ENCODE data around the gene EML4. TPM values are rescaled to one million over a fixed set of nuclear protein-coding genes. Genes with fewer than 3 reads are reported as not detected.

EML4 gene
- total RNA-seq, 4 donors from 2014 or later, result 3.0 to 5.0 (median 4.6) TPM

DNA sequence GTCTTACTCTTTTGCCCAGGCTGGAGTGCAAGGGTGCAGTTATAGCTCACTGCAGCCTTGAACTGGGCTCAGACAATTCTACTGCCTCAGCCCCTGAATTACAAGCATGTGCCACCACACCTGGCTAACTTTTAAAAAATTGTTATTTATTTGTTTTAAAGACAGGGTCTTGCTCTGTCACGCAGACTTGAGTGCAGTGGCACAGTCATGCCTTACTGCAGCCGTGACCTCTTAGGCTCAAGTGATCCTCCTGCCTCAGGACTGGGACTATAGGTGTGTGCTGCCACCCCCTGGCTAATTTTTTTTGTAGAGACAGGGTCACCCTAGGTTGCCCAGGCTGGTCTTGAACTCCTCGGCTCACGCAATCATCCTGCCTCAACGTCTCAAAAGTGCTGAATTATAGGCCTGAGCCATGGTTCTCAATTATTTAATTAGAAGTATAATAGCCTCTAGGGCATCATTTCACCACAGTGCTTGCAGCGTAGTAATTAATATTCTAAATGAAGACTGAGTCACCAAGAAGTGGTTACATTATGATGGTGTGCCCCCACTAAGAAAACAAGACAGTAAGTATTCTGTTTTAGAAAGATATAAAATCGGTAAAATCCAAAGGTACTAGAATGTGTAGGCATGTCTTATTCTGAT is 69.6 kb downstream of the EML4 start:
- Histone ChIP-seq H3K27ac (no peak overlapping the region), H3K27me3 (no peaks in the 10 kb centered on the region), H3K9me3 (no peaks in the 10 kb centered on the region), H3K4me1 (no peaks in the 10 kb centered on the region), H3K4me3 (no peak overlapping the region), H3K36me3 (no peaks in the 10 kb centered on the region)
- DNase-seq (peak in 1 of 2 donors; percentile 15), ATAC-seq (peak in 1 of 2 donors; percentile 73)
- intact Hi-C loops (cut with DNase I; ENCODE audit: low total_unique reads), result loop anchor here (1.0 kb wide), 1 partner anchor 142 kb away; no protein-coding TSS in a partner anchor
- no peak for TF ChIP-seq POLR2A (IDR thresholded peaks at IDR 0.05)
- TF ChIP-seq, protein P1, sequence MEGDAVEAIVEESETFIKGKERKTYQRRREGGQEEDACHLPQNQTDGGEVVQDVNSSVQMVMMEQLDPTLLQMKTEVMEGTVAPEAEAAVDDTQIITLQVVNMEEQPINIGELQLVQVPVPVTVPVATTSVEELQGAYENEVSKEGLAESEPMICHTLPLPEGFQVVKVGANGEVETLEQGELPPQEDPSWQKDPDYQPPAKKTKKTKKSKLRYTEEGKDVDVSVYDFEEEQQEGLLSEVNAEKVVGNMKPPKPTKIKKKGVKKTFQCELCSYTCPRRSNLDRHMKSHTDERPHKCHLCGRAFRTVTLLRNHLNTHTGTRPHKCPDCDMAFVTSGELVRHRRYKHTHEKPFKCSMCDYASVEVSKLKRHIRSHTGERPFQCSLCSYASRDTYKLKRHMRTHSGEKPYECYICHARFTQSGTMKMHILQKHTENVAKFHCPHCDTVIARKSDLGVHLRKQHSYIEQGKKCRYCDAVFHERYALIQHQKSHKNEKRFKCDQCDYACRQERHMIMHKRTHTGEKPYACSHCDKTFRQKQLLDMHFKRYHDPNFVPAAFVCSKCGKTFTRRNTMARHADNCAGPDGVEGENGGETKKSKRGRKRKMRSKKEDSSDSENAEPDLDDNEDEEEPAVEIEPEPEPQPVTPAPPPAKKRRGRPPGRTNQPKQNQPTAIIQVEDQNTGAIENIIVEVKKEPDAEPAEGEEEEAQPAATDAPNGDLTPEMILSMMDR (IDR thresholded peaks at IDR 0.05 in 4 of 5, conservative IDR thresholded peaks at IDR 0.05 in 1 of 5), result peak in 4 of 5 experiments; percentile 13 to 51 (median 39)
- in situ Hi-C loops (cut with MboI; ENCODE audit: low sequenced_read_pairs in 4 of 4), result loop anchor here in 3 of 4 donors (5.0 to 10.0 kb wide), 2 partner anchors 141 to 144 kb away; no protein-coding TSS in a partner anchor

DNA sequence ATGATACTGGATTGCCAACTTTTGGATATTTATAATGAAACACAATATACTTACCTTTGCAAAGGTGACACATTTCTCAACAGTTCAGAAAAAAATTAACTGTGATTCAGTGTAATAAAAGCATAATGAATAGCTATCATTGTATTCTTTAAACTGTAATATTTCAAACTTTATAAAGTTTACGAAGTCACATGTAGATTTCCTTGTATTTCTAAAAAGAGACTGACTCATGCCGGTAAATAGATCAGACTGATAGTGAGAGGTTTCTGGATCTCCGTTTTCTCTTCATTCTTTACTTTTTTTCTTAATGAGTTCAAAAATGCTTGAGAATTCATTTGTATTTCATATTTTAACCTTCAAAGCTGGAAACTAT is 70.1 kb downstream of the EML4 start:
- in situ Hi-C loops (cut with MboI; ENCODE audit: low sequenced_read_pairs in 4 of 4) (loop anchor here in 3 of 4 donors (5.0 to 10.0 kb wide), 2 partner anchors 142 to 144 kb away; no protein-coding TSS in a partner anchor), intact Hi-C loops (cut with DNase I; ENCODE audit: low total_unique reads) (no loop called here)
- Histone ChIP-seq H3K9me3 (no peaks in the 10 kb centered on the region), H3K27ac (no peak overlapping the region), H3K4me3 (no peak overlapping the region), H3K4me1 (no peaks in the 10 kb centered on the region), H3K27me3 (no peaks in the 10 kb centered on the region), H3K36me3 (no peaks in the 10 kb centered on the region)
- TF ChIP-seq, protein P1 (IDR thresholded peaks at IDR 0.05 in 4 of 5, conservative IDR thresholded peaks at IDR 0.05 in 1 of 5), result no peak
- no peak for TF ChIP-seq POLR2A (IDR thresholded peaks at IDR 0.05)
- DNase-seq (no peak), ATAC-seq (no peak)

GRCh38 chr2:42239811-42240210 is 70.7 kb downstream of the EML4 start:
- Histone ChIP-seq H3K27ac (no peak overlapping the region), H3K4me3 (no peak overlapping the region), H3K27me3 (no peaks in the 10 kb centered on the region), H3K9me3 (no peaks in the 10 kb centered on the region), H3K36me3 (no peaks in the 10 kb centered on the region), H3K4me1 (no peaks in the 10 kb centered on the region)
- ATAC-seq (no peak), DNase-seq (no peak)
- in situ Hi-C loops (cut with MboI; ENCODE audit: low sequenced_read_pairs in 4 of 4) (loop anchor here (5.0 to 10.0 kb wide), 2 partner anchors 143 to 145 kb away; no protein-coding TSS in a partner anchor), intact Hi-C loops (cut with DNase I; ENCODE audit: low total_unique reads) (loop anchor here (5.0 kb wide), 1 partner anchor 398 kb away; no protein-coding TSS in a partner anchor)
- TF ChIP-seq, protein P1 (IDR thresholded peaks at IDR 0.05 in 4 of 5, conservative IDR thresholded peaks at IDR 0.05 in 1 of 5), result no peak
- TF ChIP-seq POLR2A (IDR thresholded peaks at IDR 0.05), result no peak

- TF ChIP-seq, protein P1 (IDR thresholded peaks at IDR 0.05 in 4 of 5, conservative IDR thresholded peaks at IDR 0.05 in 1 of 5), result no peak
- TF ChIP-seq POLR2A (IDR thresholded peaks at IDR 0.05), result no peak
- no peaks in the 10 kb centered on the region for H3K9me3 ChIP-seq
- no peak overlapping the region for H3K4me3 ChIP-seq
- no peak for DNase-seq
- no peak overlapping the region for H3K27ac ChIP-seq
- H3K4me1 ChIP-seq, result no peaks in the 10 kb centered on the region
- in situ Hi-C loops (cut with MboI; ENCODE audit: low sequenced_read_pairs in 4 of 4) (loop anchor here in 1 of 4 donors (10.0 kb wide), 1 partner anchor 147 kb away; no protein-coding TSS in a partner anchor), intact Hi-C loops (cut with DNase I; ENCODE audit: low total_unique reads) (loop anchor here (5.0 kb wide), 1 partner anchor 399 kb away; no protein-coding TSS in a partner anchor)
- ATAC-seq, result no peak
- H3K36me3 ChIP-seq, result no peaks in the 10 kb centered on the region
- H3K27me3 ChIP-seq, result no peaks in the 10 kb centered on the region
Measured at GRCh38 chr2:42241517-42241916, 72.4 kb downstream of the EML4 start.

Measured in gastrocnemius medialis (tissue), 4 donors.